HCT116 (cell line): ENCODE measurements around the gene BEGAIN. TPM values are rescaled to one million over a fixed set of nuclear protein-coding genes. Genes with fewer than 3 reads are reported as not detected.

Experiments used
- ATAC-seq: fragments of 200-7000 bp; cut with Tn5 transposase; 2 replicates; pipeline ENCODE4 v1.9.1; 2020; ENCODE audit warnings: mild to moderate bottlenecking, moderate library complexity
- BruUV-seq: library from RNA; stranded (reverse); fragments of 400-500 nt; replicated peaks from 2 replicates; lab custom pipeline; 2021; lab: Mats Ljungman, UMichigan
- CTCF ChIA-PET: fragments of 300-600 bp; sonication (Branson Sonifier 250); formaldehyde crosslinking; loops from one replicate; lab custom pipeline; 2021; ENCODE audit warnings: antibody characterized with exemption; lab: Charles Lee
- POLR2A ChIA-PET: fragments of 300-600, 350-600 bp; sonication (Branson Sonifier 250); formaldehyde crosslinking; loops from one replicate; lab custom pipeline; 2021; ENCODE audit warnings: antibody characterized with exemption; lab: Charles Lee
- RAD21 ChIA-PET, 2 experiments: fragments of 300-600 bp; sonication (Branson Sonifier 250); formaldehyde crosslinking; loops; one replicate each; lab custom pipeline; 2023; ENCODE audit warnings: low total read pairs in 2 of 2; ENCODE audit not compliant: uncharacterized antibody in 2 of 2, unreplicated experiment in 2 of 2, low non-redundant PET in 1 of 2; lab: Charles Lee
- DNase-seq: peaks from one replicate; pipeline ENCODE4 v3.0.0-alpha.2; 2010; ENCODE audit warnings: low read depth, low spot score
- H2AFZ ChIP-seq: fragments of 200-600 bp; shearing (Covaris generic), sonication (generic); 2 replicates; pipeline ENCODE4 v1.6.1; 2017; ENCODE audit warnings: low read depth, mixed run types, mixed read lengths, antibody characterized with exemption, low read length; ENCODE audit not compliant: poor library complexity, severe bottlenecking
- H3K27ac ChIP-seq: 2 replicates; pipeline ENCODE4 v1.5.1; 2012; ENCODE audit warnings: low read depth, low read length
- H3K27me3 ChIP-seq: fragments of 200-600 bp; sonication (generic); 2 replicates; pipeline ENCODE4 v1.6.1; 2016; ENCODE audit warnings: mixed run types, low read length, mixed read lengths; ENCODE audit not compliant: insufficient read depth
- H3K36me3 ChIP-seq, 2 experiments: fragments of 200-500 bp in 1 of 2; fragments of 200-600 bp in 1 of 2; sonication (Bioruptor generic) in 1 of 2; sonication (generic) in 1 of 2; 2 replicates each; pipeline versions ENCODE4 v1.5.1 to v1.6.1; 2014 to 2016; ENCODE audit warnings: low read length in 2 of 2, inconsistent platforms in 1 of 2, mixed read lengths in 1 of 2, mixed run types in 1 of 2; ENCODE audit not compliant: insufficient read depth in 2 of 2, control insufficient read depth in 1 of 2
- H3K4me1 ChIP-seq, 2 experiments: fragments of 200-600 bp in 1 of 2; sonication (generic) in 1 of 2; 2 replicates each; pipeline versions ENCODE4 v1.5.1 to v1.6.1; 2012 to 2017; ENCODE audit warnings: low read length in 2 of 2, inconsistent platforms in 1 of 2, mild to moderate bottlenecking in 1 of 2, mixed read lengths in 1 of 2, mixed run types in 1 of 2, moderate library complexity in 1 of 2; ENCODE audit not compliant: insufficient read depth in 2 of 2, control insufficient read depth in 1 of 2
- H3K4me2 ChIP-seq: fragments of 200-600 bp; sonication (generic); 2 replicates; pipeline ENCODE4 v1.6.1; 2017; ENCODE audit warnings: mixed run types, low read length, mixed read lengths
- H3K4me3 ChIP-seq, 2 experiments: fragments of 200-600 bp in 1 of 2; sonication (generic) in 1 of 2; replicated peaks in 1 of 2; 2 replicates each; pipeline ENCODE4 v1.5.1; 2011 to 2016; ENCODE audit warnings: low read length in 2 of 2, control low read depth in 1 of 2, low read depth in 1 of 2, mild to moderate bottlenecking in 1 of 2, mixed read lengths in 1 of 2, mixed run types in 1 of 2
- H3K79me2 ChIP-seq: fragments of 200-600 bp; sonication (generic); 2 replicates; pipeline ENCODE4 v1.6.1; 2017; ENCODE audit warnings: mild to moderate bottlenecking, mixed run types, low read length, moderate library complexity, mixed read lengths; ENCODE audit not compliant: insufficient read depth
- H3K9ac ChIP-seq: fragments of 200-600 bp; sonication (generic); 2 replicates; pipeline ENCODE4 v1.6.1; 2016; ENCODE audit warnings: low read length, mixed read lengths
- H3K9me2 ChIP-seq: fragments of 200-600 bp; sonication (generic), shearing (Covaris generic); 2 replicates; pipeline ENCODE4 v1.6.1; 2017; ENCODE audit warnings: mixed run types, mild to moderate bottlenecking, moderate library complexity; ENCODE audit not compliant: insufficient read depth
- H3K9me3 ChIP-seq, 2 experiments: fragments of 200-500 bp in 1 of 2; fragments of 200-600 bp in 1 of 2; sonication (Bioruptor generic) in 1 of 2; sonication (generic) in 1 of 2; 2 replicates each; pipeline ENCODE4 v1.6.1; 2014 to 2017; ENCODE audit warnings: low read length in 2 of 2, mixed read lengths in 2 of 2, inconsistent platforms in 1 of 2, low read depth in 1 of 2, mild to moderate bottlenecking in 1 of 2, mixed run types in 1 of 2, moderate library complexity in 1 of 2; ENCODE audit not compliant: control insufficient read depth in 1 of 2, insufficient read depth in 1 of 2
- H4K20me1 ChIP-seq: fragments of 200-600 bp; sonication (generic), shearing (Covaris generic); 2 replicates; pipeline ENCODE4 v1.6.1; 2017; ENCODE audit warnings: mixed run types, mild to moderate bottlenecking, moderate library complexity; ENCODE audit not compliant: insufficient read depth
- ATF3 ChIP-seq: IDR thresholded peaks from 2 replicates; pipeline ENCODE4 v1.6.1; 2012
- EGR1 ChIP-seq: IDR thresholded peaks from 2 replicates; pipeline ENCODE4 v1.6.1; 2012; ENCODE audit warnings: low read depth
- EZH2 ChIP-seq: fragments of 200-600 bp; sonication (generic); IDR thresholded peaks from 2 replicates; pipeline ENCODE4 v1.6.1; 2017; ENCODE audit warnings: antibody characterized with exemption, mixed run types
- ZBTB33 ChIP-seq: IDR thresholded peaks from 2 replicates; pipeline ENCODE4 v1.6.1; 2011; ENCODE audit warnings: mild to moderate bottlenecking, low read length, moderate library complexity; ENCODE audit not compliant: insufficient replicate concordance; ENCODE audit errors: extremely low read depth
- intact Hi-C: fragments of 100-400 bp; cut with micrococcal nuclease; formaldehyde crosslinking; loops from 2 replicates; pipeline ENCODE4 v1.10.0; 2022
- total RNA-seq: library from RNA; stranded (reverse); gene quantifications from one replicate; pipeline ENCODE4 v1.2.1, GENCODE V29; 2021; ENCODE audit not compliant: unreplicated experiment

The BEGAIN gene
- total RNA-seq, 1 experiment from 2014 or later, result 8.5 TPM

GRCh38 chr14:100566119-100566518 lies 21.1 kb downstream of the BEGAIN start:
- no peaks in the 10 kb centered on the region for H3K9me2 ChIP-seq
- POLR2A ChIA-PET, result no interaction called here
- ATAC-seq (peak; percentile 28), DNase-seq (no peak)
- intact Hi-C loops, result no loop called here
- RAD21 ChIA-PET, result no interaction called here
- H3K79me2 ChIP-seq, result no peaks in the 10 kb centered on the region
- H3K4me2 ChIP-seq, result no peak overlapping the region
- H3K27ac ChIP-seq, result no peak overlapping the region
- no peaks in the 10 kb centered on the region for H3K36me3 ChIP-seq
- H3K27me3 ChIP-seq, result no peaks in the 10 kb centered on the region
- no peaks in the 10 kb centered on the region for H4K20me1 ChIP-seq
- H3K4me3 ChIP-seq, result no peak overlapping the region
- CTCF ChIA-PET, result no interaction called here
- no TSS peak for BruUV-seq
- H2AFZ ChIP-seq, result no peak overlapping the region
- H3K9ac ChIP-seq, result no peak overlapping the region
- H3K4me1 ChIP-seq, result 0 out of 4 replicates have a peak, but pooled peaks cover 0 to 7% of the 10 kb centered on the region in 2 experiments
- H3K9me3 ChIP-seq, result no peaks in the 10 kb centered on the region
- no peak for TF ChIP-seq EZH2
- TF ChIP-seq ATF3, result no peak

- Histone ChIP-seq H3K27me3 (no peaks in the 10 kb centered on the region), H3K4me3 (no peak overlapping the region), H3K9ac (no peak overlapping the region), H3K79me2 (no peaks in the 10 kb centered on the region), H3K9me2 (no peaks in the 10 kb centered on the region), H3K27ac (no peak overlapping the region), H3K4me2 (no peak overlapping the region), H2AFZ (no peak overlapping the region), H3K9me3 (no peaks in the 10 kb centered on the region), H4K20me1 (no peaks in the 10 kb centered on the region), H3K36me3 (no peaks in the 10 kb centered on the region), H3K4me1 (0 out of 4 replicates have a peak, but pooled peaks cover 0 to 7% of the 10 kb centered on the region in 2 experiments)
- intact Hi-C loops, result no loop called here
- CTCF ChIA-PET, result no interaction called here
- BruUV-seq, result no TSS peak
- TF ChIP-seq ZBTB33 (no peak), EGR1 (no peak)
- POLR2A ChIA-PET, result no interaction called here
- RAD21 ChIA-PET, result no interaction called here
- ATAC-seq (no peak), DNase-seq (no peak)
These were observed 21.6 kb downstream of the BEGAIN start for GRCh38 chr14:100565650-100566049.
